Measurements from ENCODE around the gene IGSF23. TPM values are rescaled to one million over a fixed set of nuclear protein-coding genes. Genes with fewer than 3 reads are reported as not detected.

Gene IGSF23
- total and polyA plus RNA-seq, 2 of the 13 experiments (the other 11 are each of a cell fraction or from before 2014, with no cell fraction given): 2.3 to 8.8 TPM

GRCh38 chr19:44575116-44575700 lies 38.2 kb upstream of the IGSF23 start:
- Histone ChIP-seq H3K27me3 (ENCODE audit: control insufficient read depth in 1 of 2, insufficient read depth in 2 of 2, low read length in 2 of 2) (no peaks in the 10 kb centered on the region), H3K9me3 (ENCODE audit: low read length) (no peaks in the 10 kb centered on the region), H3K79me2 (ENCODE audit: insufficient read depth, low read length) (no peaks in the 10 kb centered on the region), H3K36me3 (replicated peaks in 1 of 2; ENCODE audit: control insufficient read depth in 1 of 2, insufficient read depth in 2 of 2, low read length in 2 of 2) (no peaks in the 10 kb centered on the region), H3K27ac (ENCODE audit: extremely low read length, insufficient read depth, low read length) (no peak overlapping the region), H3K9ac (ENCODE audit: insufficient read depth, low read depth, low read length) (no peak overlapping the region), H3K4me1 (ENCODE audit: insufficient read depth, low read length) (peaks cover 36% of the 10 kb centered on the region), H3K4me3 (replicated peaks in 1 of 3; ENCODE audit: insufficient read depth in 1 of 3, low read depth in 2 of 3, low read length in 3 of 3) (no peak overlapping the region), H4K20me1 (ENCODE audit: insufficient read depth, low read length) (no peaks in the 10 kb centered on the region), H3K4me2 (ENCODE audit: low read depth, low read length) (no peak overlapping the region), H2AFZ (ENCODE audit: low read length) (no peak overlapping the region)
- no peak for FAIRE-seq
- ChIA-PET CTCF (ENCODE audit: low intra/inter-chr PET ratio, low total read pairs) (interaction anchor here (2.9 kb wide), 1 partner anchor 82 kb away, joined by 27 read pairs; no protein-coding TSS in a partner anchor), POLR2A (interaction anchor here (0.6 kb wide), 1 partner anchor 42 kb away, joined by 3 read pairs; no protein-coding TSS in a partner anchor)
- no peak for DNase-seq (ENCODE audit: low spot score)
- no TSS peak for BruUV-seq (replicated peaks)
- in situ Hi-C loops (cut with HindIII; ENCODE audit: extremely low pct_ligation_motif_present, low pct_unique_long_range_greater_than_20kb) (loop anchor here (10.0 kb wide), 1 partner anchor 200 kb away; the partner anchor contains the start of gene CBLC), intact Hi-C loops (cut with micrococcal nuclease; ENCODE audit: unreplicated experiment) (loop anchor here (5.0 kb wide), 1 partner anchor 37 kb away; the partner anchor contains the start of gene IGSF23)
- no peak for ATAC-seq
- no peak for TF ChIP-seq TMF1 (CRISPR knock-in tag; IDR thresholded peaks at IDR 0.05; ENCODE audit: low read depth)
- no peak for TF ChIP-seq RNF2 (conservative IDR thresholded peaks at IDR 0.05; ENCODE audit: low read depth)
- TF ChIP-seq, protein P1, sequence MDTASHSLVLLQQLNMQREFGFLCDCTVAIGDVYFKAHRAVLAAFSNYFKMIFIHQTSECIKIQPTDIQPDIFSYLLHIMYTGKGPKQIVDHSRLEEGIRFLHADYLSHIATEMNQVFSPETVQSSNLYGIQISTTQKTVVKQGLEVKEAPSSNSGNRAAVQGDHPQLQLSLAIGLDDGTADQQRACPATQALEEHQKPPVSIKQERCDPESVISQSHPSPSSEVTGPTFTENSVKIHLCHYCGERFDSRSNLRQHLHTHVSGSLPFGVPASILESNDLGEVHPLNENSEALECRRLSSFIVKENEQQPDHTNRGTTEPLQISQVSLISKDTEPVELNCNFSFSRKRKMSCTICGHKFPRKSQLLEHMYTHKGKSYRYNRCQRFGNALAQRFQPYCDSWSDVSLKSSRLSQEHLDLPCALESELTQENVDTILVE (CRISPR knock-in tag; IDR thresholded peaks at IDR 0.05): no peak
- TF ChIP-seq ARNT2 (CRISPR knock-in tag; IDR thresholded peaks at IDR 0.05; ENCODE audit: low read depth): no peak
- no peak for TF ChIP-seq YEATS4 (CRISPR knock-in tag; IDR thresholded peaks at IDR 0.05; ENCODE audit: borderline replicate concordance)
- TF ChIP-seq NCOA1 (CRISPR knock-in tag; IDR thresholded peaks at IDR 0.05): no peak
- no peak for TF ChIP-seq ZFP62 (CRISPR knock-in tag; IDR thresholded peaks at IDR 0.05)
- TF ChIP-seq PHB2 (IDR thresholded peaks at IDR 0.05; ENCODE audit: partially characterized antibody): no peak
- TF ChIP-seq ZNF253 (CRISPR knock-in tag; IDR thresholded peaks at IDR 0.05; ENCODE audit: borderline replicate concordance): no peak
- TF ChIP-seq TARDBP (CRISPR knock-in tag; IDR thresholded peaks at IDR 0.05): no peak
- TF ChIP-seq ZGPAT (CRISPR knock-in tag; IDR thresholded peaks at IDR 0.05): no peak
- TF ChIP-seq SRSF9 (IDR thresholded peaks at IDR 0.05; ENCODE audit: borderline replicate concordance, insufficient read depth, low read depth, low read length, poor library complexity, severe bottlenecking): no peak
- TF ChIP-seq HOMEZ (CRISPR knock-in tag; IDR thresholded peaks at IDR 0.05; ENCODE audit: low read depth): no peak
- no peak for TF ChIP-seq MED1 (CRISPR knock-in tag; IDR thresholded peaks at IDR 0.05)
- TF ChIP-seq MBD4 (IDR thresholded peaks at IDR 0.05; ENCODE audit: borderline replicate concordance, low read length): no peak
- TF ChIP-seq HDAC6 (IDR thresholded peaks at IDR 0.05; ENCODE audit: low read depth, low read length): no peak
- no peak for TF ChIP-seq NR1H2 (CRISPR knock-in tag; IDR thresholded peaks at IDR 0.05; ENCODE audit: borderline replicate concordance, low read depth)
- TF ChIP-seq, protein P2, sequence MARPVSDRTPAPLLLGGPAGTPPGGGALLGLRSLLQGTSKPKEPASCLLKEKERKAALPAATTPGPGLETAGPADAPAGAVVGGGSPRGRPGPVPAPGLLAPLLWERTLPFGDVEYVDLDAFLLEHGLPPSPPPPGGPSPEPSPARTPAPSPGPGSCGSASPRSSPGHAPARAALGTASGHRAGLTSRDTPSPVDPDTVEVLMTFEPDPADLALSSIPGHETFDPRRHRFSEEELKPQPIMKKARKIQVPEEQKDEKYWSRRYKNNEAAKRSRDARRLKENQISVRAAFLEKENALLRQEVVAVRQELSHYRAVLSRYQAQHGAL (CRISPR knock-in tag; IDR thresholded peaks at IDR 0.05; ENCODE audit: not compliant biosample characterization): no peak
- WGBS (ENCODE audit: low lambda C conversion rate): 88% methylated on average over 11 of the region's 11 CpGs
